Activated T-cell treated with anti-CD3 and anti-CD28 coated beads, Interleukin-2, amount 50 U/mL, for 72 hours (primary cell): ENCODE measurements around the gene ZBTB38. TPM values are rescaled to one million over a fixed set of nuclear protein-coding genes. Genes with fewer than 3 reads are reported as not detected.

Source experiments
- ATAC-seq, 2 donors: fragments of 150-1000 bp; cut with Tn5 transposase; replicated peaks in 1 of 2; 2 replicates each; pipeline ENCODE4 v1.10.0; 2021; ENCODE audit warnings: moderate library complexity in 2 of 2, mild to moderate bottlenecking in 1 of 2
- DNase-seq, 2 donors: peaks; one replicate each; pipeline ENCODE4 v3.0.0; 2021 to 2022; ENCODE audit warnings: mixed read lengths in 1 of 2
- H3K27ac Mint-ChIP-seq: one replicate; pipeline ENCODE4 v1.8.0; 2022; ENCODE audit warnings: mild to moderate bottlenecking, moderate library complexity, mixed read lengths
- H3K27me3 Mint-ChIP-seq: one replicate; pipeline ENCODE4 v1.8.0; 2022; ENCODE audit warnings: low read depth, mixed read lengths
- H3K36me3 Mint-ChIP-seq, 2 donors: one replicate each; pipeline ENCODE4 v1.8.0; 2022; ENCODE audit warnings: mixed read lengths in 2 of 2, mild to moderate bottlenecking in 1 of 2; ENCODE audit not compliant: insufficient read depth in 2 of 2
- H3K4me1 Mint-ChIP-seq: one replicate; pipeline ENCODE4 v1.8.0; 2022; ENCODE audit warnings: low read depth, mixed read lengths
- H3K4me3 Mint-ChIP-seq, 2 donors: one replicate each; pipeline ENCODE4 v1.8.0; 2022; ENCODE audit warnings: mild to moderate bottlenecking in 2 of 2, mixed read lengths in 2 of 2, moderate library complexity in 2 of 2
- H3K9me3 Mint-ChIP-seq, 2 donors: one replicate each; pipeline ENCODE4 v1.8.0; 2022; ENCODE audit warnings: mixed read lengths in 2 of 2
- total RNA-seq, 2 donors: library from RNA; stranded (reverse); gene quantifications; one replicate each; pipeline ENCODE4 v1.2.3, GENCODE V29; 2022

ZBTB38 gene
- total RNA-seq, 2 donors from 2014 or later: 50.7 to 82.9 TPM

GRCh38 chr3:141360888-141361598 is 7.3 kb upstream of the ZBTB38 start:
- H3K4me1 Mint-ChIP-seq: peaks cover 11% of the 10 kb centered on the region
- H3K27me3 Mint-ChIP-seq: peaks cover 7% of the 10 kb centered on the region
- H3K9me3 Mint-ChIP-seq: peaks cover 0 to 2% of the 10 kb centered on the region in 2 donors
- DNase-seq: no peak
- H3K27ac Mint-ChIP-seq: peak overlapping the region; percentile 16
- ATAC-seq: peak; percentile 77 to 85
- H3K36me3 Mint-ChIP-seq: peaks cover 1 to 2% of the 10 kb centered on the region in 2 donors
- H3K4me3 Mint-ChIP-seq: peak overlapping the region; percentile 38 to 69

- no peak overlapping the region for H3K4me3 Mint-ChIP-seq
- no peak overlapping the region for H3K27ac Mint-ChIP-seq
- ATAC-seq: no peak
- H3K9me3 Mint-ChIP-seq: peaks cover 0 to 2% of the 10 kb centered on the region in 2 donors
- DNase-seq: no peak
- H3K27me3 Mint-ChIP-seq: peaks cover 7% of the 10 kb centered on the region
- H3K4me1 Mint-ChIP-seq: peaks cover 25% of the 10 kb centered on the region
- peaks cover 1 to 2% of the 10 kb centered on the region in 2 donors for H3K36me3 Mint-ChIP-seq
These were observed 5.6 kb upstream of the ZBTB38 start for GRCh38 chr3:141362736-141363135.

- H3K27ac Mint-ChIP-seq: no peak overlapping the region
- DNase-seq (no peak), ATAC-seq (no peak)
- peaks cover 0 to 2% of the 10 kb centered on the region in 2 donors for H3K9me3 Mint-ChIP-seq
- no peak overlapping the region for H3K4me3 Mint-ChIP-seq
- peaks cover 2% of the 10 kb centered on the region in 2 donors for H3K36me3 Mint-ChIP-seq
- H3K4me1 Mint-ChIP-seq: peaks cover 34% of the 10 kb centered on the region
- H3K27me3 Mint-ChIP-seq: peaks cover 7% of the 10 kb centered on the region
These were observed 3.1 kb upstream of the ZBTB38 start for GRCh38 chr3:141365201-141365600.

GRCh38 chr3:141366285-141367037 is 1.8 kb upstream of the ZBTB38 start:
- ATAC-seq: no peak
- H3K36me3 Mint-ChIP-seq: peaks cover 2 to 3% of the 10 kb centered on the region in 2 donors
- no peak overlapping the region for H3K27ac Mint-ChIP-seq
- H3K4me3 Mint-ChIP-seq: no peak overlapping the region
- H3K9me3 Mint-ChIP-seq: peaks cover 0 to 2% of the 10 kb centered on the region in 2 donors
- DNase-seq: no peak
- peaks cover 7% of the 10 kb centered on the region for H3K27me3 Mint-ChIP-seq
- H3K4me1 Mint-ChIP-seq: peaks cover 31% of the 10 kb centered on the region

GRCh38 chr3:141367038-141367730 is 1.1 kb upstream of the ZBTB38 start:
- no peak overlapping the region for H3K27ac Mint-ChIP-seq
- peaks cover 0 to 2% of the 10 kb centered on the region in 2 donors for H3K9me3 Mint-ChIP-seq
- no peak overlapping the region for H3K4me3 Mint-ChIP-seq
- peaks cover 37% of the 10 kb centered on the region for H3K4me1 Mint-ChIP-seq
- DNase-seq (no peak), ATAC-seq (no peak)
- peaks cover 7% of the 10 kb centered on the region for H3K27me3 Mint-ChIP-seq
- peaks cover 2 to 3% of the 10 kb centered on the region in 2 donors for H3K36me3 Mint-ChIP-seq

- Mint-ChIP-seq H3K36me3 (peaks cover 0 to 2% of the 10 kb centered on the region in 2 donors), H3K4me1 (peaks cover 54% of the 10 kb centered on the region), H3K9me3 (no peaks in the 10 kb centered on the region), H3K4me3 (peak overlapping the region in 1 of 2 donors; percentile 48), H3K27me3 (no peaks in the 10 kb centered on the region), H3K27ac (peak overlapping the region; percentile 36)
- DNase-seq: no peak
- no peak for ATAC-seq
These were observed 856 bp downstream of the ZBTB38 start for GRCh38 chr3:141368925-141369794.

- Mint-ChIP-seq H3K4me3 (peak overlapping the region in 1 of 2 donors; percentile 48), H3K27me3 (no peaks in the 10 kb centered on the region), H3K9me3 (no peaks in the 10 kb centered on the region), H3K36me3 (peaks cover 0 to 2% of the 10 kb centered on the region in 2 donors), H3K27ac (peak overlapping the region; percentile 21), H3K4me1 (peaks cover 62% of the 10 kb centered on the region)
- DNase-seq (peak; percentile 65 to 67), ATAC-seq (peak; percentile 84 to 93)
These were observed 1.8 kb downstream of the ZBTB38 start for GRCh38 chr3:141370065-141370533.

GRCh38 chr3:141371882-141372281 is 3.6 kb downstream of the ZBTB38 start:
- peak; percentile 40 to 44 for ATAC-seq
- Mint-ChIP-seq H3K4me1 (peaks cover 74% of the 10 kb centered on the region), H3K36me3 (peaks cover 0 to 2% of the 10 kb centered on the region in 2 donors), H3K27ac (peak overlapping the region; percentile 50), H3K27me3 (no peaks in the 10 kb centered on the region), H3K4me3 (peak overlapping the region in 1 of 2 donors; percentile 55), H3K9me3 (no peaks in the 10 kb centered on the region)
- peak; percentile 19 to 33 for DNase-seq

GRCh38 chr3:141372656-141373055 is 4.4 kb downstream of the ZBTB38 start:
- Mint-ChIP-seq H3K9me3 (no peaks in the 10 kb centered on the region), H3K27me3 (no peaks in the 10 kb centered on the region), H3K27ac (peak overlapping the region; percentile 40), H3K4me1 (peaks cover 69% of the 10 kb centered on the region), H3K36me3 (peaks cover 0 to 2% of the 10 kb centered on the region in 2 donors), H3K4me3 (peak overlapping the region; percentile 34 to 66)
- peak in 1 of 2 donors; percentile 21 for ATAC-seq
- DNase-seq: no peak

- peaks cover 71% of the 10 kb centered on the region for H3K4me1 Mint-ChIP-seq
- DNase-seq (no peak), ATAC-seq (peak; percentile 53 to 62)
- H3K4me3 Mint-ChIP-seq: peak overlapping the region in 1 of 2 donors; percentile 27
- H3K9me3 Mint-ChIP-seq: no peaks in the 10 kb centered on the region
- peak overlapping the region; percentile 59 for H3K27ac Mint-ChIP-seq
- H3K27me3 Mint-ChIP-seq: no peaks in the 10 kb centered on the region
- H3K36me3 Mint-ChIP-seq: peaks cover 0 to 3% of the 10 kb centered on the region in 2 donors
These were observed 4.9 kb downstream of the ZBTB38 start for GRCh38 chr3:141373232-141373631.

- peak overlapping the region; percentile 59 for H3K27ac Mint-ChIP-seq
- peaks cover 77% of the 10 kb centered on the region for H3K4me1 Mint-ChIP-seq
- no peaks in the 10 kb centered on the region for H3K9me3 Mint-ChIP-seq
- H3K27me3 Mint-ChIP-seq: no peaks in the 10 kb centered on the region
- ATAC-seq: no peak
- peaks cover 0 to 3% of the 10 kb centered on the region in 2 donors for H3K36me3 Mint-ChIP-seq
- no peak for DNase-seq
- H3K4me3 Mint-ChIP-seq: peak overlapping the region; percentile 26 to 27
These were observed 5.6 kb downstream of the ZBTB38 start for GRCh38 chr3:141373768-141374526.
